Lower leg skin (tissue), 4 donors: Measurements from ENCODE around the gene PCDHGA4. TPM values are rescaled to one million over a fixed set of nuclear protein-coding genes. Genes with fewer than 3 reads are reported as not detected.

Experiments used
- DNase-seq, 2 donors: peaks; one replicate each; pipeline ENCODE4 v3.0.0-alpha.2; 2019; ENCODE audit warnings: low spot score in 2 of 2
- H3K4me3 ChIP-seq: fragments of 200-600 bp; sonication (generic); 2 replicates; pipeline ENCODE4 v1.5.1; 2017; ENCODE audit warnings: mild to moderate bottlenecking, low read depth; ENCODE audit not compliant: poor library complexity, severe bottlenecking
- CTCF ChIP-seq, 3 donors: fragments of 450-650 bp; IDR thresholded peaks; one replicate each; pipeline ENCODE4 v1.5.1; 2016; ENCODE audit warnings: antibody characterized with exemption in 3 of 3, mild to moderate bottlenecking in 3 of 3, moderate library complexity in 2 of 3
- POLR2A ChIP-seq, 2 donors: fragments of 450-650 bp; IDR thresholded peaks; one replicate each; pipeline ENCODE4 v1.6.1; 2016 to 2017; ENCODE audit warnings: antibody characterized with exemption in 2 of 2, mild to moderate bottlenecking in 1 of 2, moderate library complexity in 1 of 2
- WGBS, 2 donors: methylation state at CpG; one replicate each; pipeline ENCODE4 v1.1.5; 2018; 5-methylcytosine and 5-hydroxymethylcytosine counted together
- intact Hi-C: fragments of 100-400 bp; cut with DNase I; formaldehyde crosslinking; loops from one replicate; pipeline ENCODE4 v1.15.0; 2023; ENCODE audit warnings: low total_unique reads
- total RNA-seq, 4 donors: library from RNA; depleted of rRNA; stranded (reverse); fragments of >200 nt; gene quantifications; one replicate each; pipeline ENCODE4 v1.1.0, GENCODE V29; 2016

PCDHGA4 gene
- total RNA-seq, 4 donors from 2014 or later: 0.25 to 4.3 (median 2.4) TPM

DNA sequence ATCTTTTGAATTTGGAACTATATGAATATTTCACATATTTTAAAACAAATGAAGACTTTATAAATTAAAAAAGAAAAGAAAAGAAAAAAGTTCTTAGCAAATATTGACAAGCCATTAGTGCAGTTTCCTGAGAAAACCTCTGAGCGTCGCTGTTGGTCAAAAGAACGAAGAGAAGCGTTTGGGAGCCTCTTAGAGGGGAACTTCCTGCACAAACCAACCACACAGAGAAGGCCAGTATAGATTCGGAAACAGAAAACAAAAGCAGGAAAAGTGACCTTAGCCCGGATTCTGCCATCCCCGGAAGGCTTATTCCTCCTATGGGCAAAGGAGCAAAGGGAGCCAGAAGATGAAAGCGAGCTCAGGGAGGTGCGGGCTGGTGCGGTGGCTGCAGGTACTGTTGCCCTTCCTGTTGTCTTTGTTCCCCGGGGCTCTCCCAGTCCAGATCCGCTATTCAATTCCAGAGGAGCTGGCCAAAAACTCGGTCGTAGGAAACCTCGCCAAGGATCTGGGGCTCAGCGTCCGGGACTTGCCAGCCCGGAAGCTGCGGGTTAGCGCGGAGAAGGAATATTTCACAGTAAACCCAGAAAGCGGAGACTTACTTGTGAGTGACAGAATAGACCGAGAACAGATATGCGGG lies 5.1 kb downstream of the PCDHGA4 start, which contains the start of gene PCDHGB2:
TSS of gene PCDHGB2 (plus strand) at position 205 of the 637 bp plus-strand sequence. CDS start at position 347, 142 bp downstream.
- 19 to 22% methylated on average over 24 of the region's 24 CpGs for WGBS, 2 donors

GRCh38 chr5:141360685-141361084 lies 5.9 kb downstream of the PCDHGA4 start:
- DNase-seq: no peak
- WGBS, 2 donors: 31 to 44% methylated on average over 15 of the region's 15 CpGs
- H3K4me3 ChIP-seq: no peak overlapping the region
- TF ChIP-seq POLR2A (IDR thresholded peaks at IDR 0.05) (no peak), CTCF (IDR thresholded peaks at IDR 0.05) (no peak)
- intact Hi-C loops: no loop called here

More for the DNA sequence above, 5.1 kb downstream of the PCDHGA4 start, which contains the start of gene PCDHGB2:
- no peak for DNase-seq
- intact Hi-C loops: no loop called here
- TF ChIP-seq CTCF (IDR thresholded peaks at IDR 0.05) (no peak), POLR2A (IDR thresholded peaks at IDR 0.05) (no peak)
- H3K4me3 ChIP-seq: no peak within 1 kb of the TSS

GRCh38 chr5:141362719-141363118 lies 7.9 kb downstream of the PCDHGA4 start:
- no peak for DNase-seq
- intact Hi-C loops: no loop called here
- no peak overlapping the region for H3K4me3 ChIP-seq
- TF ChIP-seq POLR2A (IDR thresholded peaks at IDR 0.05) (no peak), CTCF (IDR thresholded peaks at IDR 0.05) (no peak)

DNA sequence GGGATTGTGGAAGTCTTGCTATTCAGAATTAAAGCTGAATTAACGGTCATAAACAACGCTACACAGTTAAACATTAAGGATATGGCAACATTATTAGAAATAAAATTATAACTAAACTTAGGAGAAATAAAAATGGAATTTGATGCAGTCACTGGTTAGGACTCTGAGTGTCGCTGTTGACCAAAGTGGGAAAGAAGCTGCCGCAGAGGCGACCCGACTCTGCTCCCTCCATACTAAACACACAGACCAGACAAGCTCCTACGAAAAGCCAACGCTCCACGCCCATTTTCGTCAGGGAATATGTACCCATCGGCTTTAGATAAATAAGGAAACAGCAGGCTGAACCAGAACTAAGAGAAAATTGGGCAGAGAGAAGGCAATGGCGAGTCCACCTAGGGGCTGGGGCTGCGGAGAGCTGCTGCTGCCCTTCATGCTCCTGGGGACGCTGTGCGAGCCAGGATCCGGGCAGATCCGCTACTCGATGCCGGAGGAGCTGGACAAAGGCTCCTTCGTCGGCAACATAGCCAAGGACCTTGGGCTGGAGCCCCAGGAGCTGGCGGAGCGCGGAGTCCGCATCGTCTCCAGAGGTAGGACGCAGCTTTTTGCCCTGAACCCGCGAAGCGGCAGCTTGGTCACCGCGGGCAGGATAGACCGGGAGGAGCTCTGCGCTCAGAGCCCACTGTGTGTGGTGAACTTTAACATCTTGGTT lies 9.3 kb downstream of the PCDHGA4 start, which contains the start of gene PCDHGA5:
TSS of gene PCDHGA5 (plus strand) at position 211 of the 709 bp plus-strand sequence. CDS start at position 380, 169 bp downstream.
- 14 to 17% methylated on average over 28 to 34 of the region's 34 CpGs for WGBS, 2 donors
- H3K4me3 ChIP-seq: no peak within 1 kb of the TSS
- intact Hi-C loops: no loop called here
- no peak for TF ChIP-seq POLR2A (IDR thresholded peaks at IDR 0.05)
- no peak for TF ChIP-seq CTCF (IDR thresholded peaks at IDR 0.05)
- DNase-seq: peak in 1 of 2 donors; percentile 74

GRCh38 chr5:141366016-141366896 lies 11.4 kb downstream of the PCDHGA4 start:
- 24 to 44% methylated on average over 31 to 44 of the region's 46 CpGs for WGBS, 2 donors
- intact Hi-C loops: no loop called here
- DNase-seq: no peak
- H3K4me3 ChIP-seq: no peak overlapping the region
- no peak for TF ChIP-seq CTCF (IDR thresholded peaks at IDR 0.05)
- no peak for TF ChIP-seq POLR2A (IDR thresholded peaks at IDR 0.05)
